SJCRH30 (cell line): ENCODE results near the gene IKZF2. TPM values are rescaled to one million over a fixed set of nuclear protein-coding genes. Genes with fewer than 3 reads are reported as not detected.

Source experiments
- DNase-seq, 2 experiments: peaks; one replicate each; pipeline ENCODE4 v3.0.0-alpha.2; 2015 to 2020
- H3K27ac ChIP-seq: fragments of 250-450 bp; sonication (Bioruptor Pico); 2 replicates; pipeline ENCODE4 v1.5.1; 2020; ENCODE audit warnings: mild to moderate bottlenecking, moderate library complexity
- H3K27me3 ChIP-seq: fragments of 250-450 bp; sonication (Bioruptor Pico); 2 replicates; pipeline ENCODE4 v1.5.1; 2020; ENCODE audit warnings: mild to moderate bottlenecking, moderate library complexity
- H3K36me3 ChIP-seq: fragments of 250-450 bp; sonication (Bioruptor Pico); 2 replicates; pipeline ENCODE4 v1.5.1; 2020; ENCODE audit warnings: mild to moderate bottlenecking, moderate library complexity
- H3K4me1 ChIP-seq: fragments of 250-450 bp; sonication (Bioruptor Pico); 2 replicates; pipeline ENCODE4 v1.5.1; 2020; ENCODE audit warnings: mild to moderate bottlenecking, moderate library complexity
- H3K4me3 ChIP-seq: fragments of 250-450 bp; sonication (Bioruptor Pico); 2 replicates; pipeline ENCODE4 v1.5.1; 2020; ENCODE audit warnings: mild to moderate bottlenecking, moderate library complexity
- H3K9me3 ChIP-seq: fragments of 250-450 bp; sonication (Bioruptor Pico); replicated peaks from 2 replicates; pipeline ENCODE4 v1.5.1; 2020; ENCODE audit warnings: mild to moderate bottlenecking, moderate library complexity
- total RNA-seq: library from RNA; depleted of rRNA; stranded (reverse); fragments of >200 nt; shearing (Covaris generic); gene quantifications from 2 replicates; pipeline ENCODE4 v1.2.3, GENCODE V29; 2014

IKZF2 gene
- total RNA-seq, 1 experiment from 2014 or later, result 2.8 TPM

DNA sequence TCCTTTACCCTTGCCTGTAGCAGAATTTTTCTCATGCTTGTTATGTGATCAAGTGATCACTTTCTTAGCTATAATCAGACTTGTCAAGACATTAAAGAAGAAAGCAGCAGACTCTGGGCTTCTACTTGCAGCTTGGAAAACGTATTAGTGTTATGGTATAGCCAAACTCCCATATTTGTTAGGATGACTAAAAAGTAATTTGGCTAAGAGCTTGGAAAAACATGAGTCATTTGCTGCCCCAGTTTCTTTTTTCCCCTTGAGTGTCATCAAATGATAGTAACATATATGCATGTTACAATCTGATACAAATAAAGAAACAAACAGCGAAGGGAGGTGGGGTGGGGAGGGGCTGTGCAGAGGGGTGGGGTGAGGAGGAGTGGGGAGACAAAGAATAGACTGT is 155.5 kb downstream of the IKZF2 start:
- H3K36me3 ChIP-seq, result no peaks in the 10 kb centered on the region
- no peaks in the 10 kb centered on the region for H3K27me3 ChIP-seq
- DNase-seq, result no peak
- no peak overlapping the region for H3K27ac ChIP-seq
- no peaks in the 10 kb centered on the region for H3K4me1 ChIP-seq
- no peaks in the 10 kb centered on the region for H3K9me3 ChIP-seq
- H3K4me3 ChIP-seq, result no peak overlapping the region

DNA sequence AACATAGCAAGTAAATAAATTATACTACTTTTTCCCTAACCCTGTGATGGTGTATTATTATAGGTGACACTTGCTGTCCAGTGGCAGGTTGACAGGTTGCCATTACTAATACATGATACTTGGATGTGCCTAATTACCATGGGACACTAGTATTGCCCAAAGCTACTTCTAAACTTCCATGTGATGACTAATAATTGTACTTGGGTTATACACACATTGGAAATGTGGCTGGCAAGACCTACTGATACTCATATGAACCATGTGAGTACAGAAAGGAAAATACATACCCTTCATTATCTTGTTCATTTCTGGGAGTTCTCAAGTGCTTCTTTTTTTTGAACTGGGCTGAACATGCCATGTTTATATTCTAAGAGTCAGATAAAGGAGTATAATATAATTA is 156.4 kb downstream of the IKZF2 start:
- Histone ChIP-seq H3K36me3 (no peaks in the 10 kb centered on the region), H3K4me3 (no peak overlapping the region), H3K27ac (no peak overlapping the region), H3K9me3 (no peaks in the 10 kb centered on the region), H3K4me1 (no peaks in the 10 kb centered on the region), H3K27me3 (no peaks in the 10 kb centered on the region)
- no peak for DNase-seq

DNA sequence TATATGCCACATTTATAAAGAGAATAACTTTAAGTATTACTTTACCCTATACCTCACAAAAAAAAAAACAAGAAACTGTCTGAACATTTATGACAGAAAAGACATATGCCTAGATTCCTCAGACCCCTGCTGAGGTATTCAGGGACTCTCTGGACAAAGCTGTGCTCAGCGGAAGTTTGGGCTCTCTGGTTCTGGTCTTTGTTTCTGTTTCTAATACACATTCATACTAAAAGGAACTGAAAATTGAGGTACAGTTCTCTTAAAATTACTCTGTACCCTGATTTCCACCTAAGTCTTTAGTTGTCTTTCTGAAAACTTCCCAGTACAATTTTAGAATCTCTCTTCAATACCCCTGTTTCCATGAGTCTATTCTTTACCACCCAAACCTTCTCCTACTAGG is 160.3 kb downstream of the IKZF2 start:
- no peak overlapping the region for H3K27ac ChIP-seq

DNA sequence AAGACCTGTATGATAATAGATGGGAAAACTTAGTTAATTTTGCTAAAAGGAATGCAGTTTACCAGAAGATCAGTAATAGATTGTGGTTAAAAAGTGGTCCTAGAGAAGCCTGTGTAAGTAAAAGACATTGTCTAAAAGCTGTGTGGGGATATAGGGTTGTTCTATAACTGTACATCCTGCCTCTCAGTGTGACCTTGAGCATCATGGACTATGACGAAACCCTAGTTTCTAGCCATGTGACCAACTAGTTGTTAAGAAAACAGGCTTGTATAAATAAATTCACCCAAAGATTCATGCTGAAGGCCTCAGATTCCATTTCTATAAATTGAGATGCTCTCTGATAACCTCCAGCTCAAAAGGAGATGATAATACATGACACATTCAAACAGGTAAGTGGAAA is 160.7 kb downstream of the IKZF2 start:
- DNase-seq, result no peak
- Histone ChIP-seq H3K36me3 (no peaks in the 10 kb centered on the region), H3K4me1 (no peaks in the 10 kb centered on the region), H3K27me3 (no peaks in the 10 kb centered on the region), H3K4me3 (no peak overlapping the region), H3K27ac (no peak overlapping the region), H3K9me3 (no peaks in the 10 kb centered on the region)

More for the DNA sequence above, 160.3 kb downstream of the IKZF2 start:
- no peaks in the 10 kb centered on the region for H3K4me1 ChIP-seq
- no peak overlapping the region for H3K4me3 ChIP-seq
- no peaks in the 10 kb centered on the region for H3K9me3 ChIP-seq
- H3K27me3 ChIP-seq, result no peaks in the 10 kb centered on the region
- no peaks in the 10 kb centered on the region for H3K36me3 ChIP-seq
- DNase-seq, result no peak

DNA sequence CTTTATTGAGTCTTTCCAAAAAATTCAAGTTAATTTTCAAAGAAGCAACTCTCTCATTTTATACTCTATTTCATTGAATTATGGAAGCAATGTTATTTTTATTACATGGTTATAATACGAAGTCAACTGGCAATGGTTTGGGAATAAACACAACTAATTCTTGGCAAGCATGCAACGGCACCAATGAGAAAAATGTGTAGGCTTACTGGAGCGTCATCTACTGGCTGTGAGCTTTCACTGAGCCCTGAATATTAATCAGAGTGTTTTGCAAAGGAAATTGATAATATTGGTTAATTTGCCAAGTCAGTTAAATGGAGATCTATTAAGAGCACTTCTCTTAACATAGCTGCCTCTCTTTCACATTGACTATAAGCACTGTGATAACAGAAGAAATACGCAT is 163.9 kb downstream of the IKZF2 start:
- Histone ChIP-seq H3K36me3 (no peaks in the 10 kb centered on the region), H3K27ac (no peak overlapping the region), H3K9me3 (no peaks in the 10 kb centered on the region), H3K27me3 (no peaks in the 10 kb centered on the region), H3K4me1 (no peaks in the 10 kb centered on the region), H3K4me3 (no peak overlapping the region)
- no peak for DNase-seq

DNA sequence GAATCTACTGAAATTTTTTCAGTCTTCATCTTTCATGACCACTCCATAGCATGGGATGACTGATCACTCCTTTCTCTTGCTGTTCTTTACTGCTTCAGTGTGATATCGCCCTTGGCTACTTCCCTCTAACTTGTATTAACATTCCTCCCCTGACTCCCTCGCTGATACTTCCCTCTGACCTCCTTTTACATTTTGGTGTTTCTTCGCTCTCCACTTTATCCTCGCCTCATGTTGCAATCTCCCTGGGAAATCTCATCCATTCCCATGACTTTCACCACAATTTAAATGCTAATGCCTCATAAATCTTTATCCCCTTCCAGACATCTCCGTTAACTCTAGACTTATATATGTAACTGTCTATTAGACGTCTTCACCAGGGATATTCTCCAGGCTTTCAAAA is 167.3 kb downstream of the IKZF2 start:
- H3K36me3 ChIP-seq, result no peaks in the 10 kb centered on the region
- H3K4me3 ChIP-seq, result no peak overlapping the region
- H3K4me1 ChIP-seq, result no peaks in the 10 kb centered on the region
- H3K27ac ChIP-seq, result no peak overlapping the region
- no peaks in the 10 kb centered on the region for H3K27me3 ChIP-seq
- DNase-seq, result no peak
- no peaks in the 10 kb centered on the region for H3K9me3 ChIP-seq

DNA sequence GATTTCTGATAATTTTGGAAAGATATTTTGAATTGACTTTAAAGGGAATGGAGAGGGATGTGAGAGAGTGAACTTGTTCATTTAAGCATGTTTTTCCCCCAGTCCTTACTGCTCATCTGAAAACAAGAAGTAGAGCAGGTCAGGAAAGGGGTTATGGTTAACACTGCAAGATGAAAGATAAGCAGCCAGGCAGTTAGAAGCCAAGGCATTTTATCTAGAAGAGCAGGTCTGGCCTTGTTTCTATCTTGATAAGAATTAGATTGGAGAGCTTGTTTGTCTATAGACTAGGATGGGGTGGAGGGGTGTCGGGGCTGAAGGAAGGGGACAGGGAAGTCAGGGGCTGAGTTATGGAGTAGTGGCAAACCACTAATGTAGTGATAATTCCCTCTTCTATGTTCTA is 171.6 kb downstream of the IKZF2 start:
- no peaks in the 10 kb centered on the region for H3K4me1 ChIP-seq
- H3K9me3 ChIP-seq, result no peaks in the 10 kb centered on the region

DNA sequence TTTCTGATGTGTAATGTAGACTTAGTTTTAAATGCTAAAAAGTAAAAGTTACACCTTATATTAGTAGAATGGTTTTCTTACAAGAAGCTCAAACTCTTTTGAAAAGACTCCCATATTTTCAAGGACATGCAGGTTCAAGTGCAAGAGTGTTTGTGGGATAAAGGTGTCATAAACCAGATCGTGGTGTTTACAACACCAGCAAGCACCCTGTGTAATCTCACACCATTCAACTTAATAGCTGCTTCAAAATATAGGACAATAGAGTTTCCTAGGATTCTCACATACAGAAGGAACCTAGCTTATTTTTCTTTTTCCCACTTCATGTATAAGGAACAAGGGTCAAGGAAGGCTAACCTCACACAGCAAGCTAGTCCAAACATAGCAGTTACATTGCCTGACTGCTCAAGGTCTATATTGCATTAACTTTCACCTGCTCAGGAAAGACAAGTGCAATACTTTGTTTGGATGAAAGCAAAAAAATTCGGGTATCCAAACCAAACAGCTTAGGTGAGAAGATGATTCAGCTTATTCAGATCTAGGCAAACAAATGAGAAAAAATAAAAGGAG is 172.3 kb downstream of the IKZF2 start:
- Histone ChIP-seq H3K4me3 (no peak overlapping the region), H3K27ac (no peak overlapping the region), H3K4me1 (no peaks in the 10 kb centered on the region), H3K27me3 (no peaks in the 10 kb centered on the region), H3K36me3 (no peaks in the 10 kb centered on the region), H3K9me3 (no peaks in the 10 kb centered on the region)
- no peak for DNase-seq

More for the DNA sequence above, 171.6 kb downstream of the IKZF2 start:
- Histone ChIP-seq H3K36me3 (no peaks in the 10 kb centered on the region), H3K4me3 (no peak overlapping the region), H3K27ac (no peak overlapping the region), H3K27me3 (no peaks in the 10 kb centered on the region)
- no peak for DNase-seq

DNA sequence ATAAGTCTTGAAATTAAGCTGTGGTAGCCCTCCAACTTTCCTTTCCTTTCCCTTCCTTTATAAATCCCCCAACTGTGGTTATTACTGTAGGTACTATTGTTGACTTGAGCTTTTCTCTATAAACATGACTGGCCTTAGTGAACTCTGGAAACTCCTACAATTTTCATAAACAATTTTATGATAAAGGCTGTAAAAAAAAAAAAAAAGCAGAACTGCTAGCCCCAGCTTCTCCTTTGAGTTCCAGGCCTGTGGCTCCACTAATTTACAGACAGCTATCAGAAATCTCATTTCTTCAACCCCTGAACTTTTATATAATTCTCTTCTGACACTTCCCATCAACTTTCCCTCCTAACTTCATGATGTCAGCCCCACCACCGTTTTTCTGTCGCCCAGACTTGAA is 174.3 kb downstream of the IKZF2 start:
- Histone ChIP-seq H3K4me1 (no peaks in the 10 kb centered on the region), H3K27me3 (no peaks in the 10 kb centered on the region), H3K4me3 (no peak overlapping the region), H3K9me3 (no peaks in the 10 kb centered on the region), H3K27ac (no peak overlapping the region), H3K36me3 (no peaks in the 10 kb centered on the region)
- no peak for DNase-seq

DNA sequence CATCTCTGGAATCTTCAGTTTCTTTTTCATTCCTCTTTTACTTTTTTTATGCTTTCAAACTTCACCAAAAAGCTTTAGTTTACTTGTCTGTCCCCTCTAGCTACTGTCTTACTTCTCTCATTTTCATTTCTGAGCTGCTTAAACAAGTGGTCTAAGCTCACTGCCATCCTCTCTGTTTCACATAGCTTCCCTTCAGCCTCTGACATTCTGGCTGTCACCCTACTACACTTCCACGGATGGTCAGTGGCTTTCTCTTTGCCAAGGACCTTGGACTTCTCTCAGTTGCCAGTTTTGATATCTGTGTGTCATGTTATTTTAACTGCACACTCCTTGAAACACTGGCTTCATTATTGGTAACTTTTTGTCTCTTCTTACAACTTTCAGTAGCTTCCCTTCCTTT is 176.1 kb downstream of the IKZF2 start:
- Histone ChIP-seq H3K27me3 (no peaks in the 10 kb centered on the region), H3K4me3 (no peak overlapping the region), H3K4me1 (no peaks in the 10 kb centered on the region), H3K36me3 (no peaks in the 10 kb centered on the region), H3K9me3 (no peaks in the 10 kb centered on the region), H3K27ac (no peak overlapping the region)
- no peak for DNase-seq

DNA sequence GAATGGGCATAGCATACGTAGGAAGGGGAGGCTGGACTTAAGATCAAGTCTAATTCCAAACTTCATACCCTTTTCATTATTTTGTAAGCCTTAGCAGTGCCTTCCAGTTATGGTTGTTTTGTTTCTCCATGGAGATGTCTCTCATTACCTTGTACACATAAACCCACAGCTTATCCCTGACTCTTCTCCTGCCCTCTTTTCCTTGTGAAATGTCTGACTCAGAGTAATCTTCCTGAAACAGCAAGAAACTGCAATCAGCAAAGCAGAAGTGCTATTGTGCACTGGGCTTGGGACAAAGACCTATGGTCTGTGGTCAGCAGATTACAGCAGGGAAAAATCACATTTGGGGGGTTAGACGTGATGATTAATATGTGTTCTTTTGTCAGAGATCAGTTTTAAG is 176.7 kb downstream of the IKZF2 start:
- no peaks in the 10 kb centered on the region for H3K36me3 ChIP-seq
- DNase-seq, result no peak
- H3K27ac ChIP-seq, result no peak overlapping the region

DNA sequence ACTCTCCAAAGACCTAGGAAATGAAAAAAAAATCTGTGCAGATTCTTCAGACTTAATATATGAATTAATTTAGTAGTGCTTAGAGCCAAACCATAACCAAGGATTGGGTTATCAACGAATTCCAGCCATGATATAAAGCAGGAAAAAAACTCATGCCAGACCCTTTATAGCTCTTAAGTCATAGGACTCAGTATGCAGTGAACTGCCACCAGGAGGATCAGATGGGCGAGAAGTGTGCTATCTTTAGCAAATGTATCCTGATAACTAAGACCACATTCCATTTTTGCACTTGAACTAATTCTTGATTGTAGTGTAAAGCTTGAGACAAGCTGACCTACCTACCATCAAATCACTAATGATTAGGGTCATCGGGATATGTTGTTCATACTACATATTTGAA is 178.1 kb downstream of the IKZF2 start:
- no peaks in the 10 kb centered on the region for H3K4me1 ChIP-seq

More for the DNA sequence above, 176.7 kb downstream of the IKZF2 start:
- H3K4me3 ChIP-seq, result no peak overlapping the region
- H3K4me1 ChIP-seq, result no peaks in the 10 kb centered on the region
- H3K9me3 ChIP-seq, result no peaks in the 10 kb centered on the region
- H3K27me3 ChIP-seq, result no peaks in the 10 kb centered on the region

DNA sequence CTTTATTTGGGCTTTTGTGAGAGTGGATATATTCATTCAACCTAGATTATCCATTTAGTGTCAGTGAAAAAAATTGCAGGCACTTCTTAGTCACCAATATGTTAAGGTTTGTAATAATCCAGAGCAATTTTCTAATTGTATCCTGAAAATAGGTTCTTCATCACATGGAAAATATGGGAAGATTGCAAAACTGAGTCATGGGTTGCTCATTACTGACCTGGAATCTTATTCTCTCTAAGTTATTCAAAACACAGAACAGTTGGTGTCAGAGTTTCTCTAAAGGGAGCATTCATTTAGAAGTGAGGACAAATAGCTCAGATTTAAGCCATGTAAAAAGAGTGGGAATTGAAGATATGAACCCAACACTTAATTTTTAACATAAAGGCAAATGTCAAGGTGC is 181.3 kb downstream of the IKZF2 start:
- DNase-seq, result no peak
- H3K4me1 ChIP-seq, result no peaks in the 10 kb centered on the region
- H3K27me3 ChIP-seq, result no peaks in the 10 kb centered on the region
- H3K36me3 ChIP-seq, result no peaks in the 10 kb centered on the region
- H3K4me3 ChIP-seq, result no peak overlapping the region
- H3K9me3 ChIP-seq, result no peaks in the 10 kb centered on the region
- no peak overlapping the region for H3K27ac ChIP-seq

More for the DNA sequence above, 178.1 kb downstream of the IKZF2 start:
- H3K27ac ChIP-seq, result no peak overlapping the region
- no peaks in the 10 kb centered on the region for H3K36me3 ChIP-seq
- no peak overlapping the region for H3K4me3 ChIP-seq
- DNase-seq, result no peak
- no peaks in the 10 kb centered on the region for H3K9me3 ChIP-seq
- H3K27me3 ChIP-seq, result no peaks in the 10 kb centered on the region

DNA sequence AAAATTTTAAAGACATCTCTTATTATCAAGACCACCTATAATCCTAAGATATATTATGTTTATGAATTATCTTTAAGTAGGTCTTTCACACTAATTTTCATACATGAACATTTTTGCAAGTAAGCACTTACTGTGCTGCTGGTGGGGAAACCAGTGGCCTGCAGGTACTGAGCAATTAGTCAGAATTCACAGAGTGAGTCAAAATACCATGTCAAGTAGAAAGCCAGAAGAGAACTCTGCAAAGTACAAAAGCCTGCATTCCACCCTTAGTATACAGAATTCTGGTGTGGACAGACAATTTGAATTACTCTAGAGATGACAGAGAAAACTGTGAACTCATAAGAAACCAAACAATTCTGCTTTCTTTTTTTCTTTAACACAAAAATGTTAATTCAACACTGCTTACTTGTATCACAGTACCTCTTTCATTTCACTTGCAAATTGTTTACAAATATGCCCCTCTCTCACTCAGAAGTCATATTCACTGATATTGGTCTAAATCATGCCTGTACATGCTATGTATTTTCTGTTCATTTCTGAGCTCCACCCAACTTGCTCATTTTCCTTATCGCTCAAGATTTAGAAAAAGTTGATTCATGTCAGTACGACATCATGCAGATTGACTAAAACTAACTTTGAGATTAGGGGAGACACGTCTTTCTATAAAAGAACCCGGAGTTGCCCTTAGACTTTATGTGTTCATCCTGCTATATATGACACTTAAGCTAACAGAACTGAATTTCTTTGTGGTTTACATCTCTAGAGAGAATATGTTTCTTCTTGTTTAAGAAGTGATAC is 182.9 kb downstream of the IKZF2 start:
- Histone ChIP-seq H3K27ac (no peak overlapping the region), H3K4me1 (no peaks in the 10 kb centered on the region)

DNA sequence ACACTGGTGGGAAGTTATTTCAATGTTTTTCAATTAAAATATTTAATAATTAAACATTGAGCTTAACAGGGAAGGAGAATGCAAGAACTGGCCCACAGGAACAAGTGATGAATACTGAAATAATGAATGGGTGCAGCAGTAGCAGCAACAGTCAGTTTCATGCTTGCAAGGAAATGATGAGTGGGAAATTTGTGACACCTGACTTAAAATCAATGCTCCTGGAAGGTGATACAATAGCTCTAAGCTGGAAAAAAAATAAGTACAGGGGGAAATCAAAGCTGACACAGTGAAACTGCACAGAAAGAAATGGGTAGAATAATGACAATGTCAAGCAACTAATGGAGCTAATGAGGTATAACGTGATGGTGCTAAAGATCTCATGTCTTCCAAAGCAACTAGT is 184.5 kb downstream of the IKZF2 start:
- no peak for DNase-seq
- Histone ChIP-seq H3K27me3 (no peaks in the 10 kb centered on the region), H3K4me3 (no peak overlapping the region), H3K27ac (no peak overlapping the region), H3K9me3 (no peaks in the 10 kb centered on the region), H3K4me1 (no peaks in the 10 kb centered on the region), H3K36me3 (no peaks in the 10 kb centered on the region)

More for the DNA sequence above, 182.9 kb downstream of the IKZF2 start:
- Histone ChIP-seq H3K4me3 (no peak overlapping the region), H3K27me3 (no peaks in the 10 kb centered on the region), H3K36me3 (no peaks in the 10 kb centered on the region), H3K9me3 (no peaks in the 10 kb centered on the region)
- no peak for DNase-seq

DNA sequence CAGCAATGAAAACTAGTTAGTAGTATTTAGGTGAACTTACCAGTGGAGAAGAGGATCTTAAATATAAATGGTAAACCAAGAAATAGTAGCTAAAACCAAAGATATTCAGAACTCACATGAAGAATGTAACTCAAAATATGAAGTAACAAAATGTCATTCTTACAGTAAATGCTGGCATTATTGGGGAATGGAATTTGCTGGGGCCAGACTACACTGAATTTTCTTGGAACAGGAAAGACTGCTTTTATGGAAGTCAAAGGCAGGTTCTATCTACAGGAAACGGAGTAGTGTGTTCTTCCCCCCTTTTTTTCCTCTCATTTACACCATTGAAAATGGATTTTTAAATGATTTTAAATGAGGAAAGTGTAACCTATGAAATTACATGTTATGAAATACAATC is 188.7 kb downstream of the IKZF2 start:
- H3K36me3 ChIP-seq, result no peaks in the 10 kb centered on the region
- H3K4me3 ChIP-seq, result no peak overlapping the region
- H3K27ac ChIP-seq, result no peak overlapping the region
- DNase-seq, result no peak
- H3K4me1 ChIP-seq, result no peaks in the 10 kb centered on the region
- H3K27me3 ChIP-seq, result no peaks in the 10 kb centered on the region
- H3K9me3 ChIP-seq, result no peaks in the 10 kb centered on the region
